GM15510 (cell line): ENCODE measurements around the gene ITGA2B.

Source experiments
- POLR2A ChIP-seq: IDR thresholded peaks from 3 replicates; pipeline ENCODE4 v1.6.1; 2011; ENCODE audit warnings: borderline replicate concordance; ENCODE audit not compliant: insufficient read length; ENCODE audit errors: extremely low read depth

The ITGA2B gene

DNA sequence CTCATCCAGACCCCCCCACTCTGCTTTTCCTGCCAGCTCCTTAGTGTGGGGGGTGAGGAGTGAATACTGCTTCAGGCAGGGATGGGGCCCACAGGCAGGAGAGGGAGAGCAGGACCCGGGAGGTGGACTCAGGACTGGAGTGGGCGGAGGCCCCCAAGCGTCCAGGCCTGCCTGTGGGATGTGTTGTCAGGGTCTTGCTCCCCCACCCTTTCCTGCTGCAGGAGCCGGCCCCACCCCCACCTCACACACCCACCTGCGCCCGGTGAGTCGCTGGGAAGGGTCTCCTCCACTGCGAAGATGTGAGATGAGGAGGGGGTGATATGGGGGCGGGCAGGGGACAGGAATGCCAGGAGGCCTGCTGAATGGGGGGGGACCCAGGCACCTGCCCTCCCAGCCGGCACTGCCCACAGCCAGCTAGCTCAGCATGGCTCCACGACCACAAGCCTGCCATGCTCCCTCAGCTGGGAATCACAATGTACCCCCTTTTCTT, 26.9 kb downstream of the ITGA2B start:
- no peak for TF ChIP-seq POLR2A

GRCh38 chr17:44361292-44362260, 27.9 kb downstream of the ITGA2B start:
- no peak for TF ChIP-seq POLR2A

- no peak for TF ChIP-seq POLR2A
Measured at GRCh38 chr17:44360826-44361225, 28.6 kb downstream of the ITGA2B start.

DNA sequence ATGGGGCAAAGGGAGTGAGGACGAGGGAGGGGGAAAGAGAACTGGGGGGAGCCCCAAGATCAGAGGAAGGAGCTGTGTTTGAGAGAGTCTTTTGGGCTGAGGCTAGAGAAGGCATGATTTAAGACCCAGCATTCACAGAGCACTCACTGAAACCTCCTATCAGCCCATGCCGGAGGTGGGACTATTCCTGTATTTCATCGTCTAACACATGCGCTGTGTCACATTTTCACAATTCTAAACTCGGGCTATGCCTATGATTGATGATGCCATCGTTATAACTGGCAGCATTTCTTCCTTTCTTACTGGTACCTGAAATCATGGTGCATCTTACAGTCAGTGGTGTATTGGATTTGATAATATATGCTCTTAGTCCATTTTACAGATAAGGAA, 29.3 kb downstream of the ITGA2B start:
- TF ChIP-seq POLR2A = no peak

DNA sequence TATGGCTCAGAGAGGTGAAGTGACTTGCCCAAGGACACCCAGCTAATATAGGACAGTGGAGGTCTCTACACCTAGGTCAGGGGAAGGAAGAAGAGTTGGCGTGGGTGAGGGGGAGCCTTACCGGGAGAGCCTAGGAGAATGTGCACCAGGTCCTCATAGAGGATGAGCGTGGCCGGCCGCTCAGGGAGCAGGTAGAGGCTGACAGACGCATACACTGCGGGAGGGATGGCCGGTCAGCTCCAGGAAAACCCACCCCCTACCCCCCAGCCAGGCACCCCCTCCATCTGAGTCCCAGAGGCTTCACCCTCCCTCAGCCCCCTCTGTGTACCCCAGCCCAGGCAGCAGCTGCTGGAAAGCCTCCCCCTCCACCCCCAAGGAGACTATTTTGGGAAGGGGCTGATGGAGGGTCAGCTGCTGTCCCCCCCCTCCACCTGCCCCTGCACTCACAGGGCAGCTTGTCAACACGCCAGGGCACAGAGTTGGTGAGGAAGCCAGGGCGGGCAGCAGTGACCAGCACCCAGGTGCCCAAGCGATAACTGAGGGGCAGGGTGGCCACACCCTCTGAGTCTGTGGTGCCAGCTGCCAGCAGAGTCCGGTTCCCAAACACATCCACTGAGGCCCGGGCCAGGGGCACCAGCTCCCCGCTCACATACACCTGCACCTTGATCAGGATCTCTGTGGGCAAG, 29.8 kb downstream of the ITGA2B start:
- no peak for TF ChIP-seq POLR2A

- TF ChIP-seq POLR2A = no peak
Measured at GRCh38 chr17:44359006-44359405, 30.4 kb downstream of the ITGA2B start.

- TF ChIP-seq POLR2A = no peak
Measured at GRCh38 chr17:44358066-44358465, 31.4 kb downstream of the ITGA2B start.

DNA sequence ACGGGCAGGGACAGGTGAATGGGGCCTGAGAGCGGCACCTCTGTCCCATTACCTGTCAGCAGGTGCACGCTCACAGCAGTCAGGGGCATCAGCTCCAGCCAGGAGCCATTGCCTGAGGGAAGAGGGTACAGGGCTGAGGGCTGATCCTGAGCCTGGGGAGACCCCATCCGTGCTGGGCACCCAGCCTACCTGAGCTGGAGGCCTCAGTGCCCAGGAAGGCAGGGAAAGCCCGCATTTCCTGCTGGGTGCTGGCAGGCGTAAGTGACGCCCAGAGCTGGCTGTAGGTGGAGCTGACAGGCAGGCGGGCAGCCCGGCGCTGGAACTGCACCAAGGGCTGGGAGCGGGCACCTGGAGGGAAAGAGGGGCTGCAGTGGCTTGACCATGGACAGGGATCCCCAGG, 33.2 kb downstream of the ITGA2B start:
- TF ChIP-seq POLR2A = no peak

- TF ChIP-seq POLR2A = no peak
Measured at GRCh38 chr17:44355642-44356099, 33.8 kb downstream of the ITGA2B start.

DNA sequence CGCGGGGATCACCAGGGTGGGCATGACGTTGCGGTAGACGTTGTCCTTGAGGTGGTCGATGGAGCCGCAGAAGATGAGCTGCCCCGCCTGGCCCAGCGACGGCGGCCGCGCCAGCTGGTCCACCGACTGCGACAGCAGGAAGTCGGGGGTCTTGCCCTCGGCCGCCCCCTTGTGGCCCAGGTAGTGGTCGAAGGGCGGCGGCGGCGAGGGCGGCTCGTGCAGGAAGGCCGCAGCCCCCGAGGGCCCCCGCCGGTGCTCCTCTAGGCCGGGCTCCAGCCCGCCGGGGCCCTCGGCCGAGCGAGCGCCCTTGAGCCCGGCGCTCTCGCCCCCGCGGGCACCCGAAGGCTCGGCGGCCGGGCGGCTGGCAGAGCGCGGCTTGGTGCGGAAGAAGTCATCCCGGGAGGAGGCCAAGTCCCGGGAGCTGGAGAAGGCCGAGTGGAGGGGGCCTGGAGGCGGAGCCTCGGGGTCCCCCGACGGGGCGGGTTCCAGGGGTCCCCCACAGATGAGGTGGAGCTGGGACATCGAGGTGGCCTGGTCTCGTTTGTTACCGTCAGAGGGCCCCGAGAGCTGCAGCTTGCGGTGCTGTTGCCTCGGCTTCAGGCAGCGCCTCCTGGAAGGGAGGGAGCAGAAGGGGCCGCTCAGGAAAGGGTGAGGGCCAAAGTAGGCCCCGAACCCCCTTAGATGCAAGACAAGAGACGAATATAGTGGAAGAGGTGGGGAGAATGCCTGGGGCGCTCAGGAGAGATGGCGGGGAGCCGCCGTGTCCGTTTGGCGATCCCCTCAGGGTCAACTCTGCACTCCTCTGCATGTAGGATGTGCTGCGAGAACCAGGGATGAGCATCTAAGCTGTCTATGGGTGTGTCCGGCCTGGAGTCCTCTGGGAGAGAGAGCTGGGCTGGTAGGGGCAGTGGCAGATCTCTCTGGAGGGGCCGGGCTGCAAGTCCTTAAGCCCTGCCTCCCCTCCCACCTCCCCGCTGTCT, 34.6 kb downstream of the ITGA2B start:
- TF ChIP-seq POLR2A = no peak

- no peak for TF ChIP-seq POLR2A
Measured at GRCh38 chr17:44353672-44354331, 35.6 kb downstream of the ITGA2B start.

- TF ChIP-seq POLR2A = no peak
Measured at GRCh38 chr17:44352828-44353671, 36.4 kb downstream of the ITGA2B start.
